Breast epithelium (tissue), 4 donors: ENCODE results near the gene NHP2. TPM values are rescaled to one million over a fixed set of nuclear protein-coding genes. Genes with fewer than 3 reads are reported as not detected.

ENCODE experiments used
- DNase-seq, 2 donors: peaks; one replicate each; pipeline ENCODE4 v3.0.0-alpha.2; 2019; ENCODE audit warnings: low spot score in 2 of 2
- H3K27ac ChIP-seq, 2 donors: fragments of 200-600 bp; sonication (generic) in 1 of 2; one replicate each; pipeline ENCODE4 v1.5.1; 2016 to 2019; ENCODE audit warnings: mild to moderate bottlenecking in 1 of 2
- H3K27me3 ChIP-seq, 2 donors: fragments of 200-600 bp; sonication (generic) in 1 of 2; one replicate each; pipeline versions ENCODE4 v1.5.1 to v1.6.0; 2017 to 2019; ENCODE audit warnings: control low read depth in 1 of 2, mild to moderate bottlenecking in 1 of 2
- H3K36me3 ChIP-seq: fragments of 200-600 bp; one replicate; pipeline ENCODE4 v1.5.1; 2019
- H3K4me1 ChIP-seq, 2 donors: fragments of 200-600 bp; sonication (generic); one replicate each; pipeline ENCODE4 v1.5.1; 2016 to 2019; ENCODE audit warnings: control low read depth in 1 of 2
- H3K4me3 ChIP-seq, 3 donors: fragments of 200-600 bp; sonication (generic); 1 replicate in 2 of 3; 2 replicates in 1 of 3; pipeline ENCODE4 v1.5.1; 2016 to 2019; ENCODE audit warnings: mild to moderate bottlenecking in 3 of 3, moderate library complexity in 2 of 3
- H3K9me3 ChIP-seq, 2 donors: fragments of 200-600 bp; sonication (generic) in 1 of 2; one replicate each; pipeline ENCODE4 v1.5.1; 2016 to 2019; ENCODE audit warnings: control low read depth in 1 of 2
- CTCF ChIP-seq, 3 donors: fragments of 450-650 bp; IDR thresholded peaks; one replicate each; pipeline ENCODE4 v1.5.1; 2016 to 2017; ENCODE audit warnings: antibody characterized with exemption in 3 of 3, mild to moderate bottlenecking in 3 of 3, moderate library complexity in 3 of 3
- POLR2A ChIP-seq: fragments of 450-650 bp; IDR thresholded peaks from one replicate; pipeline ENCODE4 v1.6.1; 2016; ENCODE audit warnings: antibody characterized with exemption, mild to moderate bottlenecking, moderate library complexity
- POLR2AphosphoS5 ChIP-seq, 3 donors: sonication (generic); formaldehyde crosslinking; IDR thresholded peaks; one replicate each; pipeline ENCODE4 v1.6.1; 2017; ENCODE audit warnings: antibody characterized with exemption in 3 of 3
- intact Hi-C: fragments of 100-400 bp; cut with DNase I; formaldehyde crosslinking; loops from one replicate; pipeline ENCODE4 v1.15.1; 2023; ENCODE audit warnings: low total_unique reads
- total RNA-seq, 3 donors: library from RNA; depleted of rRNA; stranded (reverse); fragments of >200 nt; gene quantifications; one replicate each; pipeline ENCODE4 v1.1.0, GENCODE V29; 2016

The NHP2 gene
- total RNA-seq, 3 donors from 2014 or later = 148 to 256 (median 220) TPM

DNA sequence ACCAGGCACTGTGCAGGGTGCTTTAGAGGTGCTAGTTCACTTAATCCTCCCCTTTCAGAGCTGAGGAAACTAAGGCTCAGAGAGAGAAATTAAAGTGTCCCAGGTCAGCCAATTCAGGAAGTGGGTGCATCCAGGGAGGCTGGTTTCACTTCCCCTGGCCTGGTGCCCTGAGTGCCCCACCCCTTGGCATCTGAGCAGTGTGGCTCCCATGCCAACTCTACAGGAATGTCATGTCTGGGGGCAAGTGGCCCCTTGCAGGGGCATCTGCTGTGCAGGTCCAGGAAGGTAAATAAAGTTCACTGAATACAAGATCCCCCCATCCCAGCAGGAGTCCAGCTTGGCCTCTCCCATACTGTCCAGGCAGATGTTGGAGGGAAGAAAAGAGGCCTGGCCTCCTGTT lies 44.7 kb downstream of the NHP2 start:
- intact Hi-C loops = no loop called here
- peaks cover 0 to 27% of the 10 kb centered on the region in 2 donors for H3K4me1 ChIP-seq
- no peaks in the 10 kb centered on the region for H3K9me3 ChIP-seq
- no peak overlapping the region for H3K4me3 ChIP-seq
- TF ChIP-seq POLR2AphosphoS5 (IDR thresholded peaks at IDR 0.05) (no peak), CTCF (IDR thresholded peaks at IDR 0.05) (no peak), POLR2A (no peak)
- H3K27me3 ChIP-seq = peaks cover 0 to 3% of the 10 kb centered on the region in 2 donors
- no peaks in the 10 kb centered on the region for H3K36me3 ChIP-seq
- DNase-seq = no peak
- peak overlapping the region; percentile 71 to 78 for H3K27ac ChIP-seq

- Histone ChIP-seq H3K4me1 (peaks cover 0 to 27% of the 10 kb centered on the region in 2 donors), H3K4me3 (no peak overlapping the region), H3K27ac (peak overlapping the region; percentile 71 to 78), H3K36me3 (no peaks in the 10 kb centered on the region), H3K27me3 (peaks cover 0 to 3% of the 10 kb centered on the region in 2 donors), H3K9me3 (no peaks in the 10 kb centered on the region)
- intact Hi-C loops = no loop called here
- TF ChIP-seq POLR2AphosphoS5 (IDR thresholded peaks at IDR 0.05) (no peak), POLR2A (no peak), CTCF (IDR thresholded peaks at IDR 0.05) (no peak)
- no peak for DNase-seq
These were observed 45.2 kb downstream of the NHP2 start for GRCh38 chr5:178108446-178108845.

- TF ChIP-seq POLR2A = no peak
- no peak for TF ChIP-seq CTCF (IDR thresholded peaks at IDR 0.05)
- TF ChIP-seq POLR2AphosphoS5 (IDR thresholded peaks at IDR 0.05) = no peak
- intact Hi-C loops = no loop called here
- H3K9me3 ChIP-seq = no peaks in the 10 kb centered on the region
- H3K27me3 ChIP-seq = no peaks in the 10 kb centered on the region
- no peak for DNase-seq
- no peak overlapping the region for H3K4me3 ChIP-seq
- H3K4me1 ChIP-seq = peaks cover 0 to 27% of the 10 kb centered on the region in 2 donors
- H3K36me3 ChIP-seq = no peaks in the 10 kb centered on the region
- H3K27ac ChIP-seq = peak overlapping the region; percentile 71 to 78
These were observed 45.9 kb downstream of the NHP2 start for GRCh38 chr5:178107756-178108310.

- H3K9me3 ChIP-seq = no peaks in the 10 kb centered on the region
- intact Hi-C loops = no loop called here
- H3K4me1 ChIP-seq = peaks cover 0 to 27% of the 10 kb centered on the region in 2 donors
- no peaks in the 10 kb centered on the region for H3K36me3 ChIP-seq
- DNase-seq = no peak
- no peak overlapping the region for H3K4me3 ChIP-seq
- TF ChIP-seq CTCF (IDR thresholded peaks at IDR 0.05) (no peak), POLR2A (no peak), POLR2AphosphoS5 (IDR thresholded peaks at IDR 0.05) (no peak)
- no peaks in the 10 kb centered on the region for H3K27me3 ChIP-seq
- peak overlapping the region; percentile 68 to 78 for H3K27ac ChIP-seq
These were observed 47.0 kb downstream of the NHP2 start for GRCh38 chr5:178106556-178107239.

DNA sequence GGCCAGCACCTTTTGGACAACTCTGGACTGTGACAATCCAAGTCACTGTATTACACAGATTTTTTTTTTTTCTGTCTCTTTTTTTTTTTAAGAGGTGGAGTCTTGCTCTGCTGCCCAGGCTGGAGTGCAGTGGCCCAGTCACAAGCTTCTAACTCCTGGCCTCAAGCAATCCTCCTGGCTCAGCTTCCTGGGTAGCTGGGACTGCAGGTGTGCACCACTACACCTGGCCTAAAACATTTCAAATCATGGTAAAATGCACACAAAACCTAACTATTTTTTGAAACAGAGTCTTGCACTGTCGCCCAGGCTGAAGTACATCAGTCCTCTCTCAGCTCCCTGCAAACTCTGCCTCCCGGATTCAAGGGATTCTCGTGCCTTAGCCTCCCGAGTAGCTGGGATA lies 47.6 kb downstream of the NHP2 start:
- TF ChIP-seq CTCF (IDR thresholded peaks at IDR 0.05) (no peak), POLR2AphosphoS5 (IDR thresholded peaks at IDR 0.05) (no peak), POLR2A (no peak)
- H3K4me1 ChIP-seq = peaks cover 0 to 27% of the 10 kb centered on the region in 2 donors
- intact Hi-C loops = no loop called here
- H3K36me3 ChIP-seq = no peaks in the 10 kb centered on the region
- H3K27me3 ChIP-seq = no peaks in the 10 kb centered on the region
- no peak for DNase-seq
- H3K27ac ChIP-seq = peak overlapping the region in 1 of 2 donors; percentile 13
- H3K4me3 ChIP-seq = no peak overlapping the region
- H3K9me3 ChIP-seq = no peaks in the 10 kb centered on the region
